ENCODE data around the gene MEIOB.
"Not testable (repeated sequence)": the region's sequence is repeated elsewhere in the genome, so short reads cannot be mapped to it uniquely, and the experiment has no call there.

MEIOB gene

GRCh38 chr16:1907226-1907860, 35.4 kb upstream of the MEIOB start:
- no peak for DNase-seq

GRCh38 chr16:1906846-1907165, 34.8 kb upstream of the MEIOB start:
- no peak for DNase-seq

GRCh38 chr16:1906055-1906845, 34.3 kb upstream of the MEIOB start:
- DNase-seq: no peak

GRCh38 chr16:1903845-1904840, 32.2 kb upstream of the MEIOB start:
- no peak for DNase-seq

GRCh38 chr16:1903220-1903574, 31.2 kb upstream of the MEIOB start:
- DNase-seq: no peak

GRCh38 chr16:1902547-1903219, 30.7 kb upstream of the MEIOB start:
- DNase-seq: no peak

GRCh38 chr16:1900452-1900774, 28.4 kb upstream of the MEIOB start:
- DNase-seq: no peak

- no peak for DNase-seq
These were observed 27.9 kb upstream of the MEIOB start for GRCh38 chr16:1899641-1900451.

GRCh38 chr16:1897692-1898091, 25.7 kb upstream of the MEIOB start:
- DNase-seq: not testable (repeated sequence)

GRCh38 chr16:1895949-1896675, 24.1 kb upstream of the MEIOB start:
- no peak for DNase-seq

GRCh38 chr16:1895068-1895467, 23.1 kb upstream of the MEIOB start:
- no peak for DNase-seq

GRCh38 chr16:1890708-1891050, 18.7 kb upstream of the MEIOB start:
- DNase-seq: no peak

- DNase-seq: no peak
These were observed 18.2 kb upstream of the MEIOB start for GRCh38 chr16:1890024-1890707.

GRCh38 chr16:1887711-1888354, 15.9 kb upstream of the MEIOB start:
- no peak for DNase-seq

- DNase-seq: no peak
These were observed 12.9 kb upstream of the MEIOB start for GRCh38 chr16:1884889-1885288.

GRCh38 chr16:1884155-1884760, 12.3 kb upstream of the MEIOB start:
- peak; percentile 64 for DNase-seq

GRCh38 chr16:1881172-1881571, 9.2 kb upstream of the MEIOB start:
- DNase-seq: not testable (repeated sequence)

GRCh38 chr16:1879477-1879876, 7.5 kb upstream of the MEIOB start:
- DNase-seq: no peak

- DNase-seq: no peak
These were observed 6.3 kb upstream of the MEIOB start for GRCh38 chr16:1878256-1878655.

GRCh38 chr16:1877804-1878203, 5.8 kb upstream of the MEIOB start:
- DNase-seq: no peak
